SK-N-SH (cell line): ENCODE measurements around the gene ERRFI1. TPM values are rescaled to one million over a fixed set of nuclear protein-coding genes. Genes with fewer than 3 reads are reported as not detected.

Source experiments
- CTCF ChIA-PET: fragments of 300-600, 350-600 bp; formaldehyde crosslinking; extraction: SDS; loops from one replicate; lab custom pipeline; 2021; lab: Yijun Ruan, JAX
- POLR2A ChIA-PET: fragments of 350-600 bp; sonication (Branson Sonifier 250); formaldehyde crosslinking; extraction: SDS; loops from one replicate; lab custom pipeline; 2020; ENCODE audit warnings: antibody characterized with exemption, inconsistent platforms; lab: Yijun Ruan, JAX
- DNase-seq: peaks from one replicate; pipeline ENCODE4 v3.0.0; 2012
- H2AFZ ChIP-seq: fragments of 200-600 bp; sonication (generic); 2 replicates; pipeline ENCODE4 v1.8.1; 2016; ENCODE audit warnings: antibody characterized with exemption, mild to moderate bottlenecking, low read depth
- H3F3A ChIP-seq: fragments of 200-600 bp; sonication (generic); replicated peaks from 2 replicates; pipeline ENCODE3; 2016; ENCODE audit warnings: antibody characterized with exemption, mild to moderate bottlenecking; ENCODE audit not compliant: insufficient read depth
- H3K27ac ChIP-seq, 2 experiments: fragments of 200-500 bp in 1 of 2; fragments of 200-600 bp in 1 of 2; sonication (Bioruptor generic) in 1 of 2; sonication (generic), shearing (Covaris generic) in 1 of 2; 2 replicates each; pipeline versions ENCODE4 v1.5.1 to v1.6.1; 2014 to 2016; ENCODE audit warnings: low read depth in 2 of 2, inconsistent platforms in 1 of 2, low read length in 1 of 2, mild to moderate bottlenecking in 1 of 2, mixed read lengths in 1 of 2
- H3K27me3 ChIP-seq: fragments of 200-600 bp; sonication (generic), shearing (Covaris generic); 2 replicates; pipeline ENCODE4 v1.6.1; 2016; ENCODE audit warnings: mixed run types; ENCODE audit not compliant: insufficient read depth
- H3K36me3 ChIP-seq, 2 experiments: fragments of 200-500 bp in 1 of 2; fragments of 200-600 bp in 1 of 2; sonication (Bioruptor generic) in 1 of 2; sonication (generic) in 1 of 2; replicated peaks in 1 of 2; 2 replicates each; pipeline versions ENCODE3 to v1.5.1; 2014 to 2016; ENCODE audit warnings: low read length in 1 of 2, mild to moderate bottlenecking in 1 of 2; ENCODE audit not compliant: insufficient read depth in 2 of 2, control insufficient read depth in 1 of 2
- H3K4me1 ChIP-seq, 2 experiments: fragments of 200-500 bp in 1 of 2; fragments of 200-600 bp in 1 of 2; sonication (Bioruptor generic) in 1 of 2; sonication (generic), shearing (Covaris generic) in 1 of 2; 2 replicates each; pipeline versions ENCODE4 v1.5.1 to v1.6.1; 2014 to 2016; ENCODE audit warnings: low read depth in 1 of 2, low read length in 1 of 2, mixed run types in 1 of 2; ENCODE audit not compliant: insufficient read depth in 2 of 2, control insufficient read depth in 1 of 2
- H3K4me2 ChIP-seq: fragments of 200-600 bp; sonication (generic), shearing (Covaris generic); 2 replicates; pipeline ENCODE4 v1.6.1; 2017; ENCODE audit warnings: mixed run types
- H3K4me3 ChIP-seq, 2 experiments: fragments of 200-500 bp in 1 of 2; fragments of 200-600 bp in 1 of 2; sonication (Bioruptor generic) in 1 of 2; sonication (generic), shearing (Covaris generic) in 1 of 2; 2 replicates each; pipeline versions ENCODE4 v1.5.1 to v1.8.1; 2014 to 2016; ENCODE audit warnings: low read depth in 2 of 2, inconsistent platforms in 1 of 2, low read length in 1 of 2, mild to moderate bottlenecking in 1 of 2, mixed read lengths in 1 of 2, moderate library complexity in 1 of 2
- H3K79me2 ChIP-seq: fragments of 200-600 bp; sonication (generic); 2 replicates; pipeline ENCODE4 v1.8.1; 2017; ENCODE audit warnings: mild to moderate bottlenecking; ENCODE audit not compliant: insufficient read depth
- H3K9ac ChIP-seq: fragments of 200-600 bp; sonication (generic); 2 replicates; pipeline ENCODE4 v1.6.1; 2017; ENCODE audit warnings: mixed run types
- H3K9me2 ChIP-seq: fragments of 200-600 bp; sonication (generic); 2 replicates; pipeline ENCODE4 v1.6.1; 2017; ENCODE audit warnings: mixed run types
- H3K9me3 ChIP-seq: fragments of 200-600 bp; sonication (generic); 2 replicates; pipeline ENCODE4 v1.6.1; 2017; ENCODE audit warnings: mixed run types, mild to moderate bottlenecking, moderate library complexity
- H4K20me1 ChIP-seq: fragments of 200-600 bp; sonication (generic); 2 replicates; pipeline ENCODE4 v1.6.1; 2017; ENCODE audit warnings: mild to moderate bottlenecking, mixed run types; ENCODE audit not compliant: insufficient read depth
- CHD2 ChIP-seq: fragments of 150-350 bp; IDR thresholded peaks from 2 replicates; pipeline ENCODE4 v1.6.1; 2018; ENCODE audit warnings: low read length; ENCODE audit not compliant: partially characterized antibody
- CTCF ChIP-seq: fragments of 200-600 bp; sonication (generic); IDR thresholded peaks from 2 replicates; pipeline ENCODE4 v1.6.1; 2017; ENCODE audit warnings: antibody characterized with exemption, mild to moderate bottlenecking, moderate library complexity
- FOSL2 ChIP-seq: IDR thresholded peaks from 2 replicates; pipeline ENCODE4 v1.4.0; 2012; ENCODE audit warnings: low read depth, mild to moderate bottlenecking, moderate library complexity, borderline replicate concordance
- MAX ChIP-seq: IDR thresholded peaks from 2 replicates; pipeline ENCODE4 v1.4.0; 2012; ENCODE audit warnings: low read depth
- MXI1 ChIP-seq: IDR thresholded peaks from 2 replicates; pipeline ENCODE4 v1.6.1; 2012; ENCODE audit warnings: mild to moderate bottlenecking, low read depth, low read length, improper control_type of control experiment
- NFIC ChIP-seq: IDR thresholded peaks from 2 replicates; pipeline ENCODE4 v1.4.0; 2012; ENCODE audit warnings: borderline replicate concordance
- NRF1 ChIP-seq: IDR thresholded peaks from 2 replicates; pipeline ENCODE4 v1.6.1; 2012; ENCODE audit warnings: low read depth, mild to moderate bottlenecking, low read length
- PBX3 ChIP-seq: IDR thresholded peaks from 2 replicates; pipeline ENCODE4; 2012
- POLR2AphosphoS5 ChIP-seq: IDR thresholded peaks from 2 replicates; pipeline ENCODE4 v1.6.1; 2012; ENCODE audit warnings: low read depth, low read length
- TAF1 ChIP-seq: IDR thresholded peaks from 2 replicates; pipeline ENCODE4 v1.6.1; 2012; ENCODE audit warnings: low read depth, mild to moderate bottlenecking, low read length, moderate library complexity, borderline replicate concordance
- TEAD4 ChIP-seq: IDR thresholded peaks from 2 replicates; pipeline ENCODE4 v1.4.0; 2012; ENCODE audit warnings: mild to moderate bottlenecking, borderline replicate concordance; ENCODE audit not compliant: insufficient read depth
- USF1 ChIP-seq: IDR thresholded peaks from 2 replicates; pipeline ENCODE4 v1.4.0; 2012; ENCODE audit warnings: low read depth, borderline replicate concordance
- ZBTB33 ChIP-seq: IDR thresholded peaks from 2 replicates; pipeline ENCODE4 v1.4.0; 2012; ENCODE audit warnings: low read depth, borderline replicate concordance
- WGBS: methylation state at CpG from one replicate; pipeline ENCODE4 v1.1.6; 2017; ENCODE audit warnings: low lambda C conversion rate; 5-methylcytosine and 5-hydroxymethylcytosine counted together
- polyA plus RNA-seq, 3 experiments: library from polyadenylated mRNA; depleted of rRNA; stranded (reverse); fragments of >200 nt; gene quantifications; 2 replicates each; pipeline ENCODE4 v1.2.3, GENCODE V29; 2012

ERRFI1 gene
- polyA plus RNA-seq, 1 of the 3 experiments (the other 2 are of a cell fraction) = 65.6 TPM

- CTCF ChIA-PET = interaction anchor here (1.0 to 6.0 kb wide), 5 partner anchors 8 to 292 kb away, joined by 3 to 62 read pairs (median 5); no protein-coding TSS in a partner anchor
Measured at GRCh38 chr1:8023287-8023994, 2.7 kb downstream of the ERRFI1 start.

More at GRCh38 chr1:8023287-8023994, 2.7 kb downstream of the ERRFI1 start:
- TF ChIP-seq MAX = no peak
- TF ChIP-seq MXI1 = no peak
- TF ChIP-seq TAF1 = no peak
- no peak for TF ChIP-seq TEAD4
- TF ChIP-seq NFIC = no peak
- no peak for TF ChIP-seq USF1
- TF ChIP-seq FOSL2 = no peak
- TF ChIP-seq ZBTB33 = no peak
- TF ChIP-seq CHD2 = no peak
- no peak for TF ChIP-seq NRF1
- TF ChIP-seq PBX3 = no peak
- TF ChIP-seq CTCF = no peak
- no peak for TF ChIP-seq POLR2AphosphoS5
- H3K9me3 ChIP-seq = no peaks in the 10 kb centered on the region
- peaks cover 37% of the 10 kb centered on the region for H3F3A ChIP-seq
- no peak for DNase-seq
- POLR2A ChIA-PET = no interaction called here
- H3K36me3 ChIP-seq = peaks cover 0 to 3% of the 10 kb centered on the region in 2 experiments
- no peak overlapping the region for H3K27ac ChIP-seq
- WGBS = 74% methylated on average over 10 of the region's 10 CpGs
- H3K9ac ChIP-seq = no peak overlapping the region
- no peak overlapping the region for H2AFZ ChIP-seq
- H3K27me3 ChIP-seq = no peaks in the 10 kb centered on the region
- peaks cover 12 to 58% of the 10 kb centered on the region in 2 experiments for H3K4me1 ChIP-seq
- H3K4me3 ChIP-seq = peak overlapping the region; percentile 24 to 90; a peak in 2 of 4 replicates
- H3K4me2 ChIP-seq = peak overlapping the region; percentile 84; the same call in 1 of the 2 replicates
- peaks cover 40% of the 10 kb centered on the region for H4K20me1 ChIP-seq
- peaks cover 77% of the 10 kb centered on the region for H3K79me2 ChIP-seq
- no peaks in the 10 kb centered on the region for H3K9me2 ChIP-seq
